IMR-90 (cell line): ENCODE data around the gene PCED1B. TPM values are rescaled to one million over a fixed set of nuclear protein-coding genes. Genes with fewer than 3 reads are reported as not detected.

Experiments
- ATAC-seq: fragments of 200-7000 bp; cut with Tn5 transposase; 2 replicates; pipeline ENCODE4 v1.9.1; 2020; ENCODE audit warnings: low read depth, mild to moderate bottlenecking, moderate library complexity
- BruUV-seq: library from RNA; stranded (reverse); fragments of 400-500 nt; replicated peaks from 2 replicates; lab custom pipeline; 2021; lab: Mats Ljungman, UMichigan
- CTCF ChIA-PET: fragments of 300-600 bp; formaldehyde crosslinking; extraction: SDS; loops from one replicate; lab custom pipeline; 2021; ENCODE audit warnings: antibody characterized with exemption; lab: Yijun Ruan, JAX
- POLR2A ChIA-PET: fragments of 300-600 bp; sonication (Branson Sonifier 250); formaldehyde crosslinking; loops from one replicate; lab custom pipeline; 2022; ENCODE audit warnings: antibody characterized with exemption; ENCODE audit not compliant: unreplicated experiment; lab: Charles Lee
- DNase-seq: peaks from one replicate; pipeline ENCODE4 v3.0.0; 2013
- H2AFZ ChIP-seq: replicated peaks from 2 replicates; pipeline ENCODE3; 2013; ENCODE audit warnings: low read length, mild to moderate bottlenecking; ENCODE audit not compliant: poor library complexity
- H2AK5ac ChIP-seq: 2 replicates; pipeline ENCODE4 v1.6.1; 2013; ENCODE audit warnings: low read depth, low read length, inconsistent platforms
- H2AK9ac ChIP-seq: replicated peaks from 2 replicates; pipeline ENCODE3; 2013; ENCODE audit warnings: mild to moderate bottlenecking, low read depth, low read length, moderate library complexity; ENCODE audit not compliant: poor library complexity
- H2BK120ac ChIP-seq: 2 replicates; pipeline ENCODE4 v1.6.1; 2013; ENCODE audit warnings: low read depth, low read length, inconsistent platforms
- H2BK15ac ChIP-seq: 3 replicates; pipeline ENCODE4 v1.6.1; 2013; ENCODE audit warnings: low read depth, low read length, inconsistent platforms
- H2BK20ac ChIP-seq: 2 replicates; pipeline ENCODE4 v1.6.1; 2013; ENCODE audit warnings: low read depth, mild to moderate bottlenecking, inconsistent platforms, low read length, moderate library complexity
- H2BK5ac ChIP-seq: 2 replicates; pipeline ENCODE4 v1.6.1; 2013; ENCODE audit warnings: mild to moderate bottlenecking, low read depth, low read length, inconsistent platforms; ENCODE audit not compliant: poor library complexity, severe bottlenecking
- H3K14ac ChIP-seq: replicated peaks from 2 replicates; pipeline ENCODE4 v1.6.1; 2013; ENCODE audit warnings: low read depth, low read length, inconsistent platforms
- H3K18ac ChIP-seq: 2 replicates; pipeline ENCODE4 v1.6.1; 2013; ENCODE audit warnings: low read depth, low read length, control low read depth
- H3K23ac ChIP-seq: 2 replicates; pipeline ENCODE4 v1.6.1; 2013; ENCODE audit warnings: low read depth, low read length, inconsistent platforms
- H3K27ac ChIP-seq: 2 replicates; pipeline ENCODE4 v1.5.1; 2013; ENCODE audit warnings: mild to moderate bottlenecking, control low read depth, low read length; ENCODE audit not compliant: insufficient read depth
- H3K27me3 ChIP-seq: 2 replicates; pipeline ENCODE4 v1.6.1; 2013; ENCODE audit warnings: low read length; ENCODE audit not compliant: control insufficient read depth, insufficient read depth
- H3K36me3 ChIP-seq: 2 replicates; pipeline ENCODE4 v1.6.1; 2013; ENCODE audit warnings: low read length, mixed read lengths; ENCODE audit not compliant: control insufficient read depth, insufficient read depth
- H3K4ac ChIP-seq: 2 replicates; pipeline ENCODE4 v1.6.1; 2013; ENCODE audit warnings: low read depth, low read length, inconsistent platforms
- H3K4me1 ChIP-seq: 2 replicates; pipeline ENCODE4 v1.6.1; 2013; ENCODE audit warnings: low read length, mixed read lengths; ENCODE audit not compliant: control insufficient read depth, insufficient read depth
- H3K4me2 ChIP-seq: 2 replicates; pipeline ENCODE4 v1.6.1; 2013; ENCODE audit warnings: low read depth, mild to moderate bottlenecking, control low read depth, low read length, moderate library complexity
- H3K4me3 ChIP-seq: 2 replicates; pipeline ENCODE4 v1.5.1; 2013; ENCODE audit warnings: low read depth, mild to moderate bottlenecking, control low read depth, low read length, moderate library complexity; ENCODE audit not compliant: insufficient read depth
- H3K56ac ChIP-seq: 2 replicates; pipeline ENCODE4 v1.6.1; 2013; ENCODE audit warnings: low read length, inconsistent platforms; ENCODE audit not compliant: insufficient read depth; ENCODE audit errors: extremely low read depth
- H3K79me1 ChIP-seq, 2 experiments: 2 replicates each; pipeline ENCODE4 v1.6.1; 2013; ENCODE audit warnings: low read length in 2 of 2, inconsistent platforms in 1 of 2, low read depth in 1 of 2
- H3K9ac ChIP-seq: 2 replicates; pipeline ENCODE4 v1.6.1; 2013; ENCODE audit warnings: low read depth, low read length, control low read depth
- H3K9me1 ChIP-seq: 2 replicates; pipeline ENCODE4 v1.6.1; 2013; ENCODE audit warnings: low read length, inconsistent platforms; ENCODE audit not compliant: insufficient read depth
- H3K9me3 ChIP-seq: 2 replicates; pipeline ENCODE4 v1.6.1; 2013; ENCODE audit warnings: low read length; ENCODE audit not compliant: control insufficient read depth, insufficient read depth
- H4K20me1 ChIP-seq: 2 replicates; pipeline ENCODE4 v1.6.1; 2013; ENCODE audit warnings: low read length, inconsistent platforms; ENCODE audit not compliant: insufficient read depth
- H4K5ac ChIP-seq: 2 replicates; pipeline ENCODE4 v1.6.1; 2013; ENCODE audit warnings: mild to moderate bottlenecking, low read depth, low read length, control low read depth
- H4K8ac ChIP-seq, 2 experiments: 2 replicates each; pipeline ENCODE4 v1.6.1; 2013; ENCODE audit warnings: low read depth in 2 of 2, low read length in 2 of 2, control low read depth in 1 of 2, inconsistent platforms in 1 of 2
- H4K91ac ChIP-seq: 2 replicates; pipeline ENCODE4 v1.6.1; 2013; ENCODE audit warnings: low read depth, low read length, inconsistent platforms; ENCODE audit not compliant: insufficient read depth
- FOS ChIP-seq: fragments of 150-350 bp; IDR thresholded peaks from 2 replicates; pipeline ENCODE4 v1.6.1; 2016; ENCODE audit warnings: low read depth, low read length
- WGBS, 2 experiments: methylation state at CpG; one replicate each; pipeline versions ENCODE4 v1.1.5 to v1.1.7; 2013; ENCODE audit warnings: missing lambda C conversion rate in 2 of 2; ENCODE audit not compliant: insufficient read length in 1 of 2; ENCODE audit errors: extremely low coverage in 2 of 2; 5-methylcytosine and 5-hydroxymethylcytosine counted together
- dilution Hi-C: fragments of 300-500 bp; cut with HindIII; formaldehyde crosslinking; loops from one replicate; pipeline ENCODE4 v1.14.3; 2018; ENCODE audit warnings: low sequenced_read_pairs; ENCODE audit not compliant: unreplicated experiment
- in situ Hi-C: fragments of 300-500 bp; cut with MboI; formaldehyde crosslinking; loops from 3 replicates; pipeline ENCODE4 v1.14.3; 2019; ENCODE audit warnings: low sequenced_read_pairs, inconsistent platforms, mixed read lengths
- intact Hi-C: fragments of 100-400 bp; cut with micrococcal nuclease; formaldehyde crosslinking; loops from 2 replicates; pipeline ENCODE4 v1.10.0; 2022
- polyA plus RNA-seq, 3 experiments: library from polyadenylated mRNA; depleted of rRNA; stranded (reverse); fragments of >200 nt; gene quantifications; 2 replicates each; pipeline ENCODE4 v1.2.3, GENCODE V29; 2012; ENCODE audit warnings: low replicate concordance in 1 of 3
- total RNA-seq: library from RNA; depleted of rRNA; stranded (reverse); fragments of >200 nt; gene quantifications from 2 replicates; pipeline ENCODE4 v1.2.3, GENCODE V29; 2012
- TF ChIP-seq, protein P1 (sequence below): fragments of 150-350 bp; IDR thresholded peaks from 2 replicates; pipeline ENCODE4 v1.6.1; 2017; ENCODE audit warnings: mild to moderate bottlenecking, antibody characterized with exemption, low read length, low read depth

PCED1B gene
- total and polyA plus RNA-seq, 2 of the 4 experiments (the other 2 are of a cell fraction): 0.36 to 2.6 TPM

DNA sequence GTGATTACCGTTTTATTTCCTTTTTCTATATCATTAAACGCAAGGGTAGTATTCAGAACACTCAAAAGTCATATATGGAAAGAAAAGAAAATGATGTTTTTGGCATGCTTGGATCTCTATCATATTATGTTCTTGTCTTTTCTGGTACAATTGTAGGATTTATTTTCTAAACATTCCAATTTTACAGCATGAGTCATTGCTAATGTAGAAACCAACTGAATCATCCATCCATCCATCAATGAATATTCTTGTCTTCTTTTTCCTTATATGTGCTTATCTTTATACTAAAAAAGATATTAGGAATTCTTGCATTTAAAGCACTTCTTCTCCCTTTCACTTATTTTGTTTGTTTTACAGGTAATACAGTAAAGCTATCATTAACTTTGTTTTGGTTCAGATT lies 20.7 kb downstream of the PCED1B start:
- no CpG with 5 or more reads among the region's 2 CpGs for WGBS, 2 experiments
- no peak overlapping the region for H3K56ac ChIP-seq
- H3K9ac ChIP-seq: no peak overlapping the region
- peak overlapping the region; percentile 25 for H2BK5ac ChIP-seq
- H2AFZ ChIP-seq: no peak overlapping the region
- H4K5ac ChIP-seq: no peak overlapping the region
- in situ Hi-C loops (no loop called here), dilution Hi-C loops (no loop called here), intact Hi-C loops (no loop called here)
- no peak overlapping the region for H3K4me3 ChIP-seq
- ATAC-seq (no peak), DNase-seq (peak; percentile 47)
- H3K4me1 ChIP-seq: peaks cover 13% of the 10 kb centered on the region
- no peak overlapping the region for H3K27ac ChIP-seq
- no peak overlapping the region for H3K14ac ChIP-seq
- H4K8ac ChIP-seq: no peak overlapping the region; a peak in 1 of 4 replicates
- peaks cover 11% of the 10 kb centered on the region for H3K9me1 ChIP-seq
- H4K91ac ChIP-seq: no peak overlapping the region
- H3K18ac ChIP-seq: no peak overlapping the region
- TF ChIP-seq, protein P1, sequence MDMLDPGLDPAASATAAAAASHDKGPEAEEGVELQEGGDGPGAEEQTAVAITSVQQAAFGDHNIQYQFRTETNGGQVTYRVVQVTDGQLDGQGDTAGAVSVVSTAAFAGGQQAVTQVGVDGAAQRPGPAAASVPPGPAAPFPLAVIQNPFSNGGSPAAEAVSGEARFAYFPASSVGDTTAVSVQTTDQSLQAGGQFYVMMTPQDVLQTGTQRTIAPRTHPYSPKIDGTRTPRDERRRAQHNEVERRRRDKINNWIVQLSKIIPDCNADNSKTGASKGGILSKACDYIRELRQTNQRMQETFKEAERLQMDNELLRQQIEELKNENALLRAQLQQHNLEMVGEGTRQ: no peak
- TF ChIP-seq FOS: 0 out of 2 replicates have a peak, but pooled peaks have one; percentile 9
- no peaks in the 10 kb centered on the region for H3K9me3 ChIP-seq
- POLR2A ChIA-PET: no interaction called here
- no peaks in the 10 kb centered on the region for H3K27me3 ChIP-seq
- no peak overlapping the region for H3K4me2 ChIP-seq
- H3K36me3 ChIP-seq: no peaks in the 10 kb centered on the region
- no peaks in the 10 kb centered on the region for H4K20me1 ChIP-seq
- BruUV-seq: no TSS peak
- H2AK5ac ChIP-seq: no peak overlapping the region
- H2BK15ac ChIP-seq: no peak overlapping the region; the same call in 2 of the 3 replicates
- H3K79me1 ChIP-seq: peaks cover 9 to 26% of the 10 kb centered on the region in 2 experiments; a peak in 3 of 4 replicates
- H3K4ac ChIP-seq: no peak overlapping the region; the same call in 1 of the 2 replicates
- H3K23ac ChIP-seq: no peak overlapping the region
- CTCF ChIA-PET: no interaction called here
- H2AK9ac ChIP-seq: no peak overlapping the region
- H2BK120ac ChIP-seq: peak overlapping the region; percentile 91; the same call in 1 of the 2 replicates
- no peak overlapping the region for H2BK20ac ChIP-seq
